HG03432 (cell line): ENCODE measurements around the gene CNKSR2.

Source experiments
- ATAC-seq: cut with Tn5 transposase; IDR thresholded peaks from one replicate; pipeline ENCODE4 v1.9.1; 2021; ENCODE audit warnings: mild to moderate bottlenecking, moderate library complexity; ENCODE audit not compliant: unreplicated experiment

CNKSR2 gene

DNA sequence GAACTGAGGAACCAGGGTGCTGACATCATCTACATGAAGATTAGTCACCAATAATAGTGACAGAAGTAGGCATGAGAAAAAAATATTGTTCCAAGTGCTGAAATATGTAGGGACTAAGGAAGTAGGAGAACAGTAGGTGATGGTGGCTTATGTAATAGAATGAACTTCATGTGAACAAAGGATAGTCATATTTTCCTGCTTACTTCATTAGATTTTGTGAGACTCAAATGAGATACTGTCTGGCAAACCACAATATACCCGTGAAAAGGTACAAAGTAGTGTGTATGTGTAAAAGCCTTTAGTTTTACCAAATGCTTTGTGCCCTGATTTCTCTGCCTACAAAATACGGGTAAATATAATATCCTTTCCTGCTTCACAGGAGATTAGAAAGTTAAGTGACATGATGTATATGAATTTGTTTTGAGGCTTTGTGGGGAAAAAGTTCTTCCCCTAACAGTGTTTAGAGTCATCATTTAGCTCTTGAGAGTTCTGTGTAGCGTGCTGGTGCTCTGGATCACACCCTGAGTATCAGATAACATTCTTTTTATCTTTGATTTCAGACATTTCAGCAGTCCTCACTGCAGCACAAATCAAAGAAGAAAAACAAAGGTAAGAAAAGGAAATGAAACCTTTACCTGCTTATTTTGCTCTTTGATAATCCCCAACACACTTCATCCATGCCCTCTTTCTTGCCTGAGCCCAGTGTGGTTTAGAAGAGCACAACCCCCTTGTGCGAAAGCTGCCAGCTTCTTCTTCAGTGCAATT lies 216.0 kb downstream of the CNKSR2 start:
- no peak for ATAC-seq

DNA sequence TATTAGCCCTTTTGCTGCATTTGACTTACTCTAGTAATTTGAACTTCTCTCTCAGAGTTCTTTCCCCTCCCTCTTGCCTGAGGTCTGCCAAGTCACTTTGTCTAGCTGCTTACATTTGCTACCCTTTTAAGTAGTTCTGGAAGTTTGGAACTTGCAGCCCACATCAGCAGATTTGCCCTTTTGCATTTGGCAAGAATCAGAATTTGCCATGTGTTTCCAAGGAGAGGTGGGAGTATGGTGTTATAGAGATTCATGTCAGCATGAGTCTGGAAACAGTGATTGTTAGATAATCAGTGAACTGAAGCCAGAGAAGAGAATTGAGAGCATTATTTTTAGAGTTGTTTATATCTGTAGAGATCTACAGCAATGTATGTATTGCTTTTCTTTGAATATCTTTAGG lies 231.8 kb downstream of the CNKSR2 start:
- no peak for ATAC-seq

GRCh38 chrX:21610168-21610567 lies 235.9 kb downstream of the CNKSR2 start:
- no peak for ATAC-seq

- ATAC-seq, result no peak
Observed at GRCh38 chrX:21612154-21612553, 237.9 kb downstream of the CNKSR2 start.

DNA sequence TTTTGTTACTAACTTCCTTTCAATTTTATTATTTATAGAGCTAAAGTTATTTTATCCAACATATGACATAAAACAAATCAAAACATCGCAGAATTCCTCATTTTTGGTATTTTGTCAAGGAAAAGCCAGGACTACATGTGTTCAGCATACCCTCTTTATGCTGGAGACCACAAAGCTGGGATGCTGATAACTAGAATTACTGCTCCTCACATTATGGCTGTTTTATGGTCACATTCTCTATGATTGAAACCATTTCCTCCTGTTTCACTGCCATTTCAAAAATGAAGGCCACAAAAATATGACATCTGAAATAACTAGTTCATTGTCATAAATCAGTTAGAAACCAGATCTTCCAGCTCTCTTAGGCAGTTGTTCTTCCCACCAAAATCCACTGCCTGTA lies 242.2 kb downstream of the CNKSR2 start:
- ATAC-seq, result no peak

DNA sequence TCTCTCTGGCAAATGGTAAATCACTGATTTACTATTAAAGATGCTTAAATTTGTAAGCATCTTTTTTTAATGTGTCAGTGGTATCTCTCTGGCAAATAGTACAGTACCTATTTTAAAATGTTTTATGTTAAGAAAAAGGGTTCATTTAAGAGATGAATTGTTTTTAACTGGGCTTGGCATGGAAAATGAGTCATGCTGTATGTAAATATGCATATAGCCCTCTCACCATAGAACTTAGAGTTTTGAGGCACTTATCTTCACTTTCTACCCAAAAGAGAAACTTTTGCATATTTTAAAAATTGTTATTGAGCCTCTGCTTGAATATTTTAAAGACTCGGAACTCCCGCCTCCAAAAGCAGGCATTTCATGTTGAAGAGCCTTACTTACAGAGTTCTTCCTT lies 246.0 kb downstream of the CNKSR2 start:
- no peak for ATAC-seq

DNA sequence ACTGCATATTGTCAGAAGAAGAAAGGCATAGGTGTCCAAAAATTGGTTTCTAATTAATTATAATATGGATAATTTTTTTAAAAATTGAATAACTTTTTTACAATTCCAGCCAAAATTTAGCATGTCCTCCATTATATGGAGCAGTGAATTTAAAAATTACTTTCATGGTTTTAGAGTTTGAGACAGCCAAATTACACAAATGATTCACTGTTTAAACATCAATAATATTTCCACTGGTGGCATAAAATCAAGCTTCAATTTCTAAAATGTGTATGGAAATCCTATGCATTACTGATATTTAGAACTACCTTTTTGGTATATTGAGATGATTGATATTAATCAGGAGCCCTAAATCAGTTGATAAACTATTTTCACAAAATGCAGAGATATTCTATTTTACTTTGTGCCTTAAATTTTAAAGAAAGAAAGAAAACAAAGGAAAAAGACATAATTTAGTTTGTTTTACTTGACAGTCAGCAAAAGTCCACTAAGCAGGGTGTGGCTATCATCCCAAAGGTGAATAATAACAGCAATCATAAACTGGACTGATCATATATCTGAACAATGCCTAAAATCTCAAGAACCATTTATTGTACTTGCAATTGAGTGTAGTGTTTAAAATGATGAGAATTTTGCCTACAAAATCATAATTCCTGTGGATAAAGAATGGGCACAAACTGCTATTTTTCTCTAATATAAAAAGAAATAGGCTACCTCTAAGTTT lies 249.7 kb downstream of the CNKSR2 start:
- ATAC-seq, result no peak

DNA sequence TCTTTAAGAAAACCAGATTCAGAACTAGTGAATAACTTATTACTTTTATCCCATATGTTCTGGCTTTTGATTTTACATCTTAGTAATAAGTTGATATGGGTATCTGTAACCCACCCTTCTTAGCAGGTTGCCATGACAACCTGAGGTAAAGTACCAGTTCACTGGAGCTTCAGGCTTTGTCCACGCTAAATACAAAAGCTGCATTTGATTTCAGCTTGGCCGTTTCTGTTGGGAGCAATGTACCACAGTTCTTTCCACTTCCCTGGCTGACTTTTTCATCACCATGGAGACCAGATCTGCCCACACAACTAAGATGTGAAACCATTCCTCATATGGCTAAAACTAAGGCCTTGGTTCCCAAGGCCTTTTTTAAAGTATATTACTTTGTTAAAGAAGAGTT lies 257.8 kb downstream of the CNKSR2 start:
- no peak for ATAC-seq

DNA sequence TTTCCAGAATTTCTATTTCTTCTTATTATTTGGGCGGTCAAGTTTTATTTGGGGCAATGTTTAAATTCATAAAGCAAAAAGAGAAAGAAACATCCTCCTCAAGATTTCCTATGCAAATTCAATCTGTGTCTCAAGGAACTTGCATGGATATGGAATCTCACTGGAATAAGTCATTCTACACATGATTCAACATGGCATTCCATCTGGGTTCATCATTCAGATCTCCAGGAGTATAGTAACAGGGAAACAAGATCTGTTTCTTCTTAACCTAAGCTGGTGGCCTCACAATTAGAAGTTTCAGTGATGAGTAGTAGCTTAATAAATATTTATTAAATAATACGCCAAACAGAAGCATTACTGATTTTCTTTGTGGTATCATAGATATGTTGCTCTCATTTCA lies 264.1 kb downstream of the CNKSR2 start:
- no peak for ATAC-seq

DNA sequence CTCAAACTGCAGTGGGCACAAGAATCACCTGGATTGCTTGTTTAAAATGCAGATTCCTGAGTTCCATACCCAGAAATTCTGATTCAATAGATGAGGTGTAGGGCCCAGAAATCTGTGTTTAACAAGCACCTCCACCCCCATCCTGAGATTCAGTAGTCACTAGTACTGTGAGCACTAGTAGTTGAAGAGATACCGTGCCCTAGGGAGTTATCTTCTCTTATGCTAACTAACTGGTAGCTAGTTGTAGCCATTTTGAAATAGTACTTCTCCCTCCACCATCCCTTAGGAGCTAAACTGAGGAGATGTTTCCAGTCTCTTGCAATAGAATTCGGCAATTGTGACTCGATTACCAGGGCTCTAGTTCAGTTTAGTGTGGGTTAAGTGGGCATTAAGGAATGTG lies 265.6 kb downstream of the CNKSR2 start:
- ATAC-seq, result no peak

GRCh38 chrX:21645431-21645830 lies 271.2 kb downstream of the CNKSR2 start:
- ATAC-seq, result no peak

DNA sequence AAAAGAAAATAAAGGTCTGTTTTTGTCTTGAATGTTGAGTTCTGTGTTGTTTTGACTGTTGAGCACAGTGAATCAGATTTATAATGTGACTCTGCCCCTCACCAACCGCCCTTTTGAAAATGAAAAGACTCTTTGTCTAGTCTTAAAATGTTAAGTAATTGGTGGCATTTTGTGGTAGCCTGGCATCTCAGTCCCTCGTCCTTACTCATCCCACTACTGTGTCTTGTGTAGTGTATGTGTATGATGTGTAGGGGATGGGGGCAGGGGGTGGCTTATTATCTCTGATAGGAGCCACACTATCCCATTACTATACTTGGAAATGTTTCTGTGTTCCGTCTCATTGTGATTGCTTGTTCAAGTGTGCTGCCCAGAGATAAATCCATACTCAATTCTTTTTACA lies 271.7 kb downstream of the CNKSR2 start:
- ATAC-seq, result no peak

GRCh38 chrX:21655901-21656586 lies 281.8 kb downstream of the CNKSR2 start:
- ATAC-seq, result no peak

GRCh38 chrX:21656587-21657317 lies 282.5 kb downstream of the CNKSR2 start:
- no peak for ATAC-seq

DNA sequence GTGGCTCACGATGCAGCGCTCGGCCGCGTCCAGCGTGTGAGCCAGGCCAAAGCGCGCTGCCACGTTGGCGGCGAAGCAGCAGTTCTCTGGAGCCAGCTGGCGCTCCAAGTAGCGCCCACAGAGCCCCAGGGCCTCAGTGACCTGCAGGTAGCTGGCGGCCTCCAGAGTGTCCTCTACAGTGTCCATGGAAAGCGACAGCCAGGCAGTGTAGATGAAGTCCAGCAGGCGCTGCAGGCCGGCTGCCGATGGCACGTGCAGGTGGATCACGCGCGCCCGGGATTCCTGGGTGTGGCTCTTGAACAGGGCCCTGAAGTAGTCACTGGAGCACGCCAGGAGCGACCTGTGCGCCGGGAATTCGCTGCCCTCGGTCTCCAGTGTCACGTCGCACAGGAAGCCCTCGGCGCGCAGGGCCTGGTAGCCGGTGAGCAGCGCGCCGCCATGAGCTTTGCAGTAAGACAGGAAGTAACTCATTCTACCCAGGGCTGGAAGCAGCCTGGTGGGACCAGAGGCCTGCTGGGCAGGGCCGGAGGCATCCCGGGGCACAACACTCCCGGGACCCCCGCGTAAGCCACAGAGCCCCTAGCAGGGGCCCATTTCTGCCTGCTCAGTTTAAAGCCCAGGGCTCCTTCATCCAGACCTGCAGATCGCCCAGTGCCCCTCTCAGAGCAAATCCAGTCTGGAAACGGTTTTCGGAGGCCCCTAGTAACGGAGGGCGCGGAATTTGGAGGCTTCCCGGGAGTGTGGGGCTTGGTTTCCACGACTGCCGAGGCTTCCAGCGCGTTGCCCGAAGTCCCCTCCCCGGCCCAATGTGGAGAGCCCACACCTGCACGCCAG lies 283.3 kb downstream of the CNKSR2 start:
- peak; percentile 21 for ATAC-seq

- ATAC-seq, result peak; percentile 65
Observed at GRCh38 chrX:21658152-21658737, 284.0 kb downstream of the CNKSR2 start, which contains the start of gene KLHL34. Gene KLHL34, minus strand, starts transcription at chrX:21658330. Its CDS starts 542 bp downstream, at chrX:21657788.

DNA sequence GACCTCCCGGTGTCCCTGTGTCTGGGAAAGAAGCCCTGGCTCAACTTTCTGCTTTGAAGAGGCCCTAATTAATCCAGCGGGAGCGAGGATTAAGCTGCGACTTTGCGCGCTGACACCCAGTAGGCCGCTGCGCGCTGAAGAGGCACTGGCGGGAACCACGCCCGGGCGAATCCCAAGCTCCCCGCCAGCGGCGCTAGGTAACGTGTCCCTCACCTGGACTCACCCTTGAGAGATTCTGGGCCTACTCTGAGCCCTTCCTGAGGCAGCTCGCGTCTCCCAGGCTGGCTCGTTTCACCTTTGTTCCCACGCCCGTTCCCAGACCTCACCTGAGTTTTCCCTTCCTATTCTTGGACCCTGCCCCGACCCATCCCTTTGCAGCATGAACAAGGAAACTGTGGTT lies 284.5 kb downstream of the CNKSR2 start:
- peak; percentile 43 for ATAC-seq

DNA sequence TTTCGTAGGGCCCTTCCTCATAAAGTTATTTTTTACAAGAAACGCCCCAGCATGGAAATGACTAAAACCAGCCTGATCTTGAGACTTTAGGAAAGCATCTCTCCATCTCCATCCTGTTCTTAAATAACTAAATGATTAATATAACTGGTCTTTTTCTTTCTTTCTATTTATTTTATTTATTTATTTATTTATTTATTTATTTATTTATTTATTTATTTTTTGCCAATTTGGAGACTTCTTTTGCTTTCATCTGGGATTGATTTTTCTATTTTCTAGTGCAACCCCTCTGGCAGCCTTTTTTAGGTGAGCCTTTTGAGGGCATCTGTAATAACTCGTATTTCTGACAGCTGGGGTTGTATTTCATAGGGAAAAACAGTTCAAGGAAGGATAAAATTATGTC lies 285.1 kb downstream of the CNKSR2 start:
- no peak for ATAC-seq

GRCh38 chrX:21660156-21660555 lies 285.9 kb downstream of the CNKSR2 start:
- no peak for ATAC-seq

DNA sequence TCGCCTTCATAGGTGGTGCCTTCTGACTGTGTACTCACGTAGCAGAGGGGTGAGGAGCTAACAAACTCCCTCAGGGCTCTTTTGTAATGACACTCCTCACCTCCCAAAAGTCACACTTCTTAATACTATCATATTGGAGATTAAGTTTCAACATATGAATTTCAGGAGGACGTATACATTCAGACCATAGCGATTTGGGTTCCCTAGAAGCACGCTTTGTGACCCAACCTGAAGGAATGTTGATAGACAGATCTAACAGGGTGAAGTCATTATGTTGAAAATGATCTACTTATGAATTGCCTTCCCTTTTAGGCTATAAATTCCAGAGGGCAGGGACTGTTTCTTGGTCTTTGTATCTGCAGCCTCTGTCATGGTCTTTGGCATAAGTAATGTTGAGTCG lies 287.1 kb downstream of the CNKSR2 start:
- ATAC-seq, result no peak
